GM12874 (cell line): ENCODE measurements around the gene NFATC2.

ENCODE experiments used
- TF ChIP-seq, protein P1 (sequence below): IDR thresholded peaks from 2 replicates; pipeline ENCODE4 v1.5.1; 2011; ENCODE audit warnings: low read depth, mild to moderate bottlenecking, control low read depth, low read length, moderate library complexity; ENCODE audit not compliant: insufficient read depth

The NFATC2 gene

DNA sequence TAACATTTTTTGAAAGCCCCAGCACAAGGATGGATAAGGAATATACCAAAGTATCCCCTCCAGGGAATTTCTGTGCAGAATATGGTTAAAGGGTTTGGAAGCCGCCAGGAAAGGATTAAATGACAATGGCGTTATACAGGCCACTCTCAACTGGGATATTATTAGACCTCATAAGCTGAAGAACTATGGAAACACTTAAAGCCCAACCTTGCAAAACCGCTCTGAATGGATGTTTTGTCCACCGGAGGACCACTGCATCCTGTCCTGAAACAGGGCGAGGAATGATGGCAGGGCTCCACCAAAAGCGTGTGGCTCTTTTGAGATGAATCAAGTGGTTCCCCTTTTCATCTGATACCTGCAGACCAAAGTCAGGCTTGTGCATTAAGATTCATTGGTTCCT lies 32.4 kb downstream of the NFATC2 start:
- TF ChIP-seq, protein P1, sequence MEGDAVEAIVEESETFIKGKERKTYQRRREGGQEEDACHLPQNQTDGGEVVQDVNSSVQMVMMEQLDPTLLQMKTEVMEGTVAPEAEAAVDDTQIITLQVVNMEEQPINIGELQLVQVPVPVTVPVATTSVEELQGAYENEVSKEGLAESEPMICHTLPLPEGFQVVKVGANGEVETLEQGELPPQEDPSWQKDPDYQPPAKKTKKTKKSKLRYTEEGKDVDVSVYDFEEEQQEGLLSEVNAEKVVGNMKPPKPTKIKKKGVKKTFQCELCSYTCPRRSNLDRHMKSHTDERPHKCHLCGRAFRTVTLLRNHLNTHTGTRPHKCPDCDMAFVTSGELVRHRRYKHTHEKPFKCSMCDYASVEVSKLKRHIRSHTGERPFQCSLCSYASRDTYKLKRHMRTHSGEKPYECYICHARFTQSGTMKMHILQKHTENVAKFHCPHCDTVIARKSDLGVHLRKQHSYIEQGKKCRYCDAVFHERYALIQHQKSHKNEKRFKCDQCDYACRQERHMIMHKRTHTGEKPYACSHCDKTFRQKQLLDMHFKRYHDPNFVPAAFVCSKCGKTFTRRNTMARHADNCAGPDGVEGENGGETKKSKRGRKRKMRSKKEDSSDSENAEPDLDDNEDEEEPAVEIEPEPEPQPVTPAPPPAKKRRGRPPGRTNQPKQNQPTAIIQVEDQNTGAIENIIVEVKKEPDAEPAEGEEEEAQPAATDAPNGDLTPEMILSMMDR, result no peak

DNA sequence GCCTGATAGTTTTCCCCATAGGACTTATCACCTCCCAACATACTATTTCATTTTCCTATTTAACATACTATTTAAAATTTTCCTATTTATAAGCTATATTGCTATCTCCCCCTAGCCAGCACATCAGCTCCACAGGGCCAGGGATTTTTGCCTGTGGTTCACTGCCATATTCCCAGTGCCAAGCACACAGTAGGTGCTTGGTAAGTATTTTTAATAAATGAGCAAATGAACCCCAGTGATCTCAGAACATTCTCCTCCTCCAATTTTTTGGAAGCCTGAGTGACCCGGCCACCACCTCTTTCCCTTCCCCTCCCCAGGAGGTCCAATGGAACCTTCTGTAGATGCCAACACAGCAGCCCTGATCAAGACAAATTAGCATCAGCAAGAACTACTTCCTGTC lies 33.3 kb downstream of the NFATC2 start:
- TF ChIP-seq, protein P1, result no peak

DNA sequence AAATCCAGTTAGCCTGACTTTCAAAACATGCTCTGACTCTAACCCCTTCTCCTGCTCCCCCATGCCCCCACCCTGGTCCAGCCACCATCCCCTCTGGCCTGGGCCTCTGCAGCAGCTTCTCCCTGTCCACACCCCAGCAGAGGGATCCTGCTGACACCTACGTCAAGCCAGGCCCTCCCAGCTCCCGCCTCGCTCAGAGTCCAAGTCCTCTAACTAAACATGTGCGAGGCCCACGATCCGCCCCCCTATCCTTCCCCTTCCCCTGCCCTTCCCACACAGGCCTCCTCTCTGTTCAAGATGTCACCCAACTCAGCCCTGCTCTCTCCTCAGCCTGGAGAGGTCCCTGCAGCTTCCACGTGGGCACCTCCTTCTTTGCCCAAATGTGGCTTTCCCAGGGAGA lies 33.7 kb downstream of the NFATC2 start:
- TF ChIP-seq, protein P1, result no peak

DNA sequence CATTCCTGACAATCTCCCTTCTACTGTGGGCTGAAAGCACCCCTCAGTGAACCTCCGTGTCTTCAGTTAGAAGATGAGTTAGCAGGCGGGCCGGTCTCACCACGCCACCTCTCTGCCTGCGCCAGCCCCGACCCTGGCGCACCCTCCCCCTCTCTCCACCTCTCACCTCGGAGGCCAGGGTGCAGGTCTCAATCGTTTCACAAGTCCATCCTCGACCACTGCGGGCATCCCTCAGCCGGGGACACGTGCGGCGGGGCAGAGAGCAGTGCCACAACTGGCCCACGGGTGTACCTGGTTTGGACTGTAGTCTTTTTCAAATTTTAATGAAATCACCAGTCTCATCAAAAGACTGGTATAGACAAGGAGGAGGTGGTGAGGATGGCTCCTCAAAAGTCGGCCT lies 34.4 kb downstream of the NFATC2 start:
- TF ChIP-seq, protein P1, result no peak

DNA sequence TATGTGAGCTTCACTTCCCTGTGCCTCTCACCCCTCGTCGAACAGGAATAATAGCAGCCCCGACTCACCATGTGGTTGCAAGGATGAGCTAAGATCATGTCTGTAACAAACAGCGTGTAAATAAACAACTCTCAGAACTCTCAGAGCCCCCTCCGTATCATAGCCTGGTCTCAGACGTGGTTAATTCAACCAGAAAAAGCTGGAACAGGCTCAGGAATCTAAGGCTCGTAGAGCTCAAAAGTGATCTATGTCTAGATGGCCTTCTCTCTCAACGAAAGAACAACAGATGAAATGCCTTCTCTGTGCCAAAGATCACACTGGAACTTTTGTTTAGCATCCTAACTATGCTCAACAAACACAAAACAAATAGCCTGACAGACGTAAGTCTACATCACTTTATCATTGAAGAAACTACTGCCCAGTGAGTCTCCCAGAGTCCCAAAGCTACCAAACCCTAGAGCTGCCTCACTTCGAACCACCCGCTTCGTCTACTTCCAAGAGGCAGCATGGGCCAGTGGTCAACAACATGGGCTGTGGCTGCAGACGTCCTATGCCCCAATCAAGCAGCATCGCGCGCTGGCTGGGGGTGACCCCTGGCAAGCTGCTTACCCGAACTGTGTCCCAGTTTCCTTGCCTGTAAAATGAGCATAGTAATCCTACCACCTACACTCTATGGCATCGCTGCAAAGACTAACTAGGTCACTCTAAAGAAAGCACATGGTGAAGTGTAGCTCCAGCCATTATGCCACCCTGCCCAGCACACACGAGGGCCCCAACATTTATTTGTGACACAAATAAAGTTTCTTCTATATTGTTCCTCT lies 35.1 kb downstream of the NFATC2 start:
- TF ChIP-seq, protein P1, result no peak

DNA sequence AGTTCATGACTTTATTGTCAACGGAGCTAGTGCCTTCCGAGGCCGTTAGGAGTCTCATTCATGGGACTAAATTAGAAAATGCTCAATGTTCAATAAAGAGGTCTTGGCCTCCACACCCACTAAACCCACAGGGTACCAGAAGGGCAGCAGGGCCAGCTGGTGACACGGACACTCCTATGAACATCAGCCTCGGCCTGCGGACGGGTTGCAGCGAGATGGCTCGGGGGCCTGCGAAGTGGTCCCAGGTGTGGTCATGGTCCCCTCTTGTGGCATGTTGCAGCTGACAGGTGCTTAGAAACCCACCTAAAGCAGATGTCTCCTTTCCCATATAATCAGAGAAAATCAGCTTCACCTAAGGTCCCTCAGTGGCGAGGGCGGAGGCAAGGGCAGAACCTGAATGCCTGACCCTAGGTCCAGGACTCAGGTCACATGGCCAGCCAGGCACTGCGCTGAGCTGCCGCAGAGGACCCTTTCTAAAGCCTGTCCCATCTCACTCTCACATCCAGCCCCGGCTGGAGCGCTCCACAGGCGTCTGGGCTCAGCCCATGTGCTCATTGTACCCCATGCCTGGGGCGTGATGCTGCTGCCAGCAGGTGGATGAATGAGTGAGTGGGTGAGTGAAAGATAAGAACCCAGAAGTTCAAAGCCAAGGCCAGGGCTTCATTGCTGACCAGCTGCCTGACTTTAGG lies 35.8 kb downstream of the NFATC2 start:
- TF ChIP-seq, protein P1, result no peak

DNA sequence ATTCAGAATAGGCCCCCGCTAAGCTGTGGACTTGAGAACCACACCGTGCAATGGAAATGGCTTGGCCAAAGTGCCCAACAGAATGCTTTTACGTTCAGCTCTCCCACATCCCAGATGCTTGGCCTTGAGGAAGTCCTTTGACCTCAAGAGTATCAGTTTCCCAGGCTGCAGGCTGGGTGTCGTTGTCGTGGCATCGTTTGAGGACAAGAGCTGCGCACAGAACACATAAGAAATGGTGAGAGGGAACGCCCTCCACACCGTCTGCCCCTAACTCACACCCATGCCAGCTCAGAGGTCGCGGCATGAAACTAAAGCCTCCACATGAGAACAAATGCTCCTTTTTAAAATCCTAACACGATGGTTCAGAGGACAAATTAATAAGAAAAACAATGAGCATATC lies 37.0 kb downstream of the NFATC2 start:
- TF ChIP-seq, protein P1, result no peak
